ENCODE data around the gene IGF2R. TPM values are rescaled to one million over a fixed set of nuclear protein-coding genes. Genes with fewer than 3 reads are reported as not detected.
"Not testable (repeated sequence)": the region's sequence is repeated elsewhere in the genome, so short reads cannot be mapped to it uniquely, and the experiment has no call there.

IGF2R gene
- total RNA-seq, 4 donors from 2014 or later: 56.6 to 134 (median 108) TPM

- no peak for ATAC-seq
- Histone ChIP-seq H3K27ac (no peak overlapping the region), H3K9me3 (no peaks in the 10 kb centered on the region), H3K27me3 (no peaks in the 10 kb centered on the region), H3K4me1 (peaks cover 25 to 26% of the 10 kb centered on the region in 2 donors), H3K36me3 (no peaks in the 10 kb centered on the region), H3K4me3 (no peak overlapping the region)
- intact Hi-C loops (cut with DNase I; ENCODE audit: low total_unique reads) (no loop called here), in situ Hi-C loops (cut with MboI; ENCODE audit: low sequenced_read_pairs in 4 of 4) (loop anchor here in 1 of 4 donors (25.0 kb wide), 1 partner anchor 280 kb away; the partner anchor contains the start of gene SOD2)
- TF ChIP-seq, protein P1, sequence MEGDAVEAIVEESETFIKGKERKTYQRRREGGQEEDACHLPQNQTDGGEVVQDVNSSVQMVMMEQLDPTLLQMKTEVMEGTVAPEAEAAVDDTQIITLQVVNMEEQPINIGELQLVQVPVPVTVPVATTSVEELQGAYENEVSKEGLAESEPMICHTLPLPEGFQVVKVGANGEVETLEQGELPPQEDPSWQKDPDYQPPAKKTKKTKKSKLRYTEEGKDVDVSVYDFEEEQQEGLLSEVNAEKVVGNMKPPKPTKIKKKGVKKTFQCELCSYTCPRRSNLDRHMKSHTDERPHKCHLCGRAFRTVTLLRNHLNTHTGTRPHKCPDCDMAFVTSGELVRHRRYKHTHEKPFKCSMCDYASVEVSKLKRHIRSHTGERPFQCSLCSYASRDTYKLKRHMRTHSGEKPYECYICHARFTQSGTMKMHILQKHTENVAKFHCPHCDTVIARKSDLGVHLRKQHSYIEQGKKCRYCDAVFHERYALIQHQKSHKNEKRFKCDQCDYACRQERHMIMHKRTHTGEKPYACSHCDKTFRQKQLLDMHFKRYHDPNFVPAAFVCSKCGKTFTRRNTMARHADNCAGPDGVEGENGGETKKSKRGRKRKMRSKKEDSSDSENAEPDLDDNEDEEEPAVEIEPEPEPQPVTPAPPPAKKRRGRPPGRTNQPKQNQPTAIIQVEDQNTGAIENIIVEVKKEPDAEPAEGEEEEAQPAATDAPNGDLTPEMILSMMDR (IDR thresholded peaks at IDR 0.05 in 4 of 5, conservative IDR thresholded peaks at IDR 0.05 in 1 of 5): no peak
- TF ChIP-seq POLR2A (IDR thresholded peaks at IDR 0.05): no peak
- no peak for DNase-seq
Measured at GRCh38 chr6:159966981-159967380, 1.9 kb upstream of the IGF2R start.

- not testable (repeated sequence) for H3K27me3 ChIP-seq, H3K9me3 ChIP-seq, DNase-seq, H3K27ac ChIP-seq, H3K36me3 ChIP-seq, H3K4me3 ChIP-seq, ATAC-seq
- in situ Hi-C loops (cut with MboI; ENCODE audit: low sequenced_read_pairs in 4 of 4) (loop anchor here in 1 of 4 donors (25.0 kb wide), 1 partner anchor 280 kb away; the partner anchor contains the start of gene SOD2), intact Hi-C loops (cut with DNase I; ENCODE audit: low total_unique reads) (loop anchor here (2.0 kb wide), 1 partner anchor 97 kb away; no protein-coding TSS in a partner anchor)
- peaks cover 32 to 33% of the 10 kb centered on the region in 2 donors for H3K4me1 ChIP-seq
Measured at GRCh38 chr6:159967621-159968020, 1.3 kb upstream of the IGF2R start.

DNA sequence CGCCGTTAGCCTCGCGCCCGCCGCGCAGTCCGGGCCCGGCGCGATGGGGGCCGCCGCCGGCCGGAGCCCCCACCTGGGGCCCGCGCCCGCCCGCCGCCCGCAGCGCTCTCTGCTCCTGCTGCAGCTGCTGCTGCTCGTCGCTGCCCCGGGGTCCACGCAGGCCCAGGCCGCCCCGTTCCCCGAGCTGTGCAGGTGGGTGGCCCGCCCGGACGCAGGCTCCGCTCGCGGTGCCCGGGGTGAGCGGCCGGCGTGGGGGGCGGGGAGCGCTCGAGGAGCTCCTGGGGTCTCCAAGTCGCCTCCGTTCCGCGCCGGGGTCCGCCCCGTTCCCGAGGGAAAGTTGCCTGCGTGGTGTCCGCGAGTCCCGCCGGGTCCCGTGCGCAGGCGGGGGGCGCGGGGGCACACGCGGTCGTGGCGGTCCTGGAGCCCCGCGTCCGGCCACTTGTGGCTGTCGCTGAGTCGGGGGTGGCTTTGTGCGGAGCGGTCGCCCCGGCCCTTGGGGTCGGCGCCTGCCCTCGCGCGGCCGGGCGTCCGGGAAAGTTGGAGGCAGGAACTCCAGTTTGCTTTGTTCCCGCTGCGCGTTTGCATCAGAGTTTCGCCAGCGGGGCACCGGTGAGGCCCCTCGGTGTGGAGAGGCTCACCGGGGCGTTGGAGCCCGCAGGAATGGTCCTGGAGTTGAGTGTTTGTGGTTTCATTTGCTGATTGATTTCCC lies 476 bp downstream of the IGF2R start:
- H3K27me3 ChIP-seq: no peaks in the 10 kb centered on the region
- H3K4me1 ChIP-seq: peaks cover 49 to 50% of the 10 kb centered on the region in 2 donors
- peak overlapping the region; percentile 95 to 98 (median 96) for H3K27ac ChIP-seq
- intact Hi-C loops (cut with DNase I; ENCODE audit: low total_unique reads): loop anchor here (2.0 kb wide), 1 partner anchor 95 kb away; no protein-coding TSS in a partner anchor
- DNase-seq: peak in 1 of 2 donors; percentile 37
- peak overlapping the region; percentile 79 to 96 (median 90) for H3K4me3 ChIP-seq
- no peaks in the 10 kb centered on the region for H3K9me3 ChIP-seq
- peak; percentile 39 to 47 for ATAC-seq
- no peak for TF ChIP-seq POLR2A (IDR thresholded peaks at IDR 0.05)
- TF ChIP-seq, protein P1 (IDR thresholded peaks at IDR 0.05 in 4 of 5, conservative IDR thresholded peaks at IDR 0.05 in 1 of 5): peak in 1 of 5 experiments; percentile 15
- no peaks in the 10 kb centered on the region for H3K36me3 ChIP-seq
- in situ Hi-C loops (cut with MboI; ENCODE audit: low sequenced_read_pairs in 4 of 4): loop anchor here in 1 of 4 donors (25.0 kb wide), 1 partner anchor 282 kb away; the partner anchor contains the start of gene SOD2

DNA sequence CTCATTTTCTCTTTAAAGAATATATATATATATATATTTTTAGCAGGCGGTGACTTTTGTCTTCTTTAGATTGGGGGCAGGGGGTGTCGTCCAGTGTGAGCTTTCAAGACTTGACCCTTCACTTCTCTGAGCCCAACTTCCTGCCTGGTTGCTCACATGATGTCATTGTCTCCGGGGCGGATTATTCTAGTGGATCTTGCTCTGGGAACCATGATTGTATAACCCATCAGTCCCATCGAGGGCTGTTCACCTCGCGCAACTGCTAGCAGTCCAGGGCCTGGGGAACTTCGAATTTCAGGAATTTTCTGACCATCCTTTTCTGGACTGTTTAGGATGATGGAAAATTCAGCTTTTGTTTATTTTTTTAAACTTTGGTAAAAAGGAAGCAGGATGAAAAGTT lies 1.0 kb downstream of the IGF2R start:
- no peaks in the 10 kb centered on the region for H3K36me3 ChIP-seq
- peak overlapping the region; percentile 95 to 98 (median 96) for H3K27ac ChIP-seq
- H3K4me3 ChIP-seq: peak overlapping the region; percentile 79 to 96 (median 90)
- DNase-seq (peak; percentile 59 to 67), ATAC-seq (peak; percentile 56 to 61)
- no peaks in the 10 kb centered on the region for H3K27me3 ChIP-seq
- intact Hi-C loops (cut with DNase I; ENCODE audit: low total_unique reads) (loop anchor here (2.0 to 5.0 kb wide), 3 partner anchors 95 to 278 kb away; partner anchors contain the start of genes SOD2 and TCP1), in situ Hi-C loops (cut with MboI; ENCODE audit: low sequenced_read_pairs in 4 of 4) (loop anchor here in 2 of 4 donors (10.0 to 25.0 kb wide), 2 partner anchors 275 to 283 kb away; partner anchors contain the start of gene SOD2 (in 2 of the 2))
- peak; percentile 51 to 73 for TF ChIP-seq POLR2A (IDR thresholded peaks at IDR 0.05)
- TF ChIP-seq, protein P1 (IDR thresholded peaks at IDR 0.05 in 4 of 5, conservative IDR thresholded peaks at IDR 0.05 in 1 of 5): no peak
- no peaks in the 10 kb centered on the region for H3K9me3 ChIP-seq
- peaks cover 55 to 56% of the 10 kb centered on the region in 2 donors for H3K4me1 ChIP-seq

DNA sequence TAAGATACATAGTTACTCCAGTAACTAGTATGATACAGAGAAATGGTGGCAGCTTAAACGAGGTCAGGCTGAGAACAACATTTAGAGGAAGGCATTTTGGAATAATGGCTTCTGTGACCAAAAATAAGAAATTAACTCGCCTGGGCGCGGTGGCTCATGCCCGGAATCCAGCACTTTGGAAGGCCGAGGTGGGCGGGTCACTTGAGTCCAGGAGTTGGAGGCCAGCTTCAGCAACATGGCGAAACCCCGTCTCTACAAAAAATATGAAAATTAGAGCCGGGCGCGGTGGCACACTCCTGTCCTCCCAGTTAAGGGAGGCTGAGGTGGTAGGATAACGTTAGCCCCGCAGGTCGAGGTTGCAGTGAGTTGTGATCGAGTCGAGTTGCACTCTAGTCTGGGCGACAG lies 1.8 kb downstream of the IGF2R start:
- Histone ChIP-seq H3K36me3 (no peaks in the 10 kb centered on the region), H3K4me1 (peaks cover 62% of the 10 kb centered on the region in 2 donors), H3K27ac (peak overlapping the region; percentile 95 to 98 (median 96)), H3K27me3 (no peaks in the 10 kb centered on the region), H3K4me3 (peak overlapping the region; percentile 79 to 96 (median 90)), H3K9me3 (no peaks in the 10 kb centered on the region)
- intact Hi-C loops (cut with DNase I; ENCODE audit: low total_unique reads): loop anchor here (5.0 kb wide), 2 partner anchors 183 to 278 kb away; partner anchors contain the start of genes SOD2 and TCP1
- DNase-seq: no peak
- in situ Hi-C loops (cut with MboI; ENCODE audit: low sequenced_read_pairs in 4 of 4): loop anchor here in 2 of 4 donors (10.0 to 25.0 kb wide), 2 partner anchors 276 to 283 kb away; partner anchors contain the start of gene SOD2 (in 2 of the 2)
- ATAC-seq: no peak
- no peak for TF ChIP-seq POLR2A (IDR thresholded peaks at IDR 0.05)
- TF ChIP-seq, protein P1 (IDR thresholded peaks at IDR 0.05 in 4 of 5, conservative IDR thresholded peaks at IDR 0.05 in 1 of 5): no peak

Measured in gastrocnemius medialis (tissue), 4 donors.